ENCODE data around the gene ADAMTS18.

The ADAMTS18 gene

GRCh38 chr16:77435272-77435820 is 512 bp upstream of the ADAMTS18 start:
- no peak for DNase-seq

- DNase-seq: no peak
These were observed 758 bp downstream of the ADAMTS18 start for GRCh38 chr16:77434022-77434529.

GRCh38 chr16:77433146-77433545 is 1.7 kb downstream of the ADAMTS18 start:
- no peak for DNase-seq

GRCh38 chr16:77432264-77432663 is 2.6 kb downstream of the ADAMTS18 start:
- DNase-seq: no peak

GRCh38 chr16:77430787-77431585 is 3.8 kb downstream of the ADAMTS18 start:
- no peak for DNase-seq

- DNase-seq: no peak
These were observed 4.5 kb downstream of the ADAMTS18 start for GRCh38 chr16:77430360-77430759.

GRCh38 chr16:77424871-77425604 is 9.8 kb downstream of the ADAMTS18 start:
- DNase-seq: no peak

GRCh38 chr16:77422196-77422784 is 12.5 kb downstream of the ADAMTS18 start:
- no peak for DNase-seq

- no peak for DNase-seq
These were observed 17.8 kb downstream of the ADAMTS18 start for GRCh38 chr16:77416939-77417480.

- no peak for DNase-seq
These were observed 20.0 kb downstream of the ADAMTS18 start for GRCh38 chr16:77414752-77415231.

- DNase-seq: no peak
These were observed 24.4 kb downstream of the ADAMTS18 start for GRCh38 chr16:77410449-77410848.

GRCh38 chr16:77409311-77409710 is 25.5 kb downstream of the ADAMTS18 start:
- DNase-seq: no peak

- peak in 1 of 5 donors; percentile 7 for DNase-seq
These were observed 26.2 kb downstream of the ADAMTS18 start for GRCh38 chr16:77408607-77409006.

GRCh38 chr16:77406680-77407079 is 28.2 kb downstream of the ADAMTS18 start:
- DNase-seq: no peak

- DNase-seq: no peak
These were observed 30.1 kb downstream of the ADAMTS18 start for GRCh38 chr16:77404775-77405174.

- DNase-seq: no peak
These were observed 31.1 kb downstream of the ADAMTS18 start for GRCh38 chr16:77403732-77404131.

- DNase-seq: no peak
These were observed 32.2 kb downstream of the ADAMTS18 start for GRCh38 chr16:77402672-77403071.

- no peak for DNase-seq
These were observed 32.7 kb downstream of the ADAMTS18 start for GRCh38 chr16:77402118-77402517.

GRCh38 chr16:77399546-77399945 is 35.3 kb downstream of the ADAMTS18 start:
- DNase-seq: no peak

- DNase-seq: no peak
These were observed 35.8 kb downstream of the ADAMTS18 start for GRCh38 chr16:77399066-77399465.

GRCh38 chr16:77398495-77398894 is 36.3 kb downstream of the ADAMTS18 start:
- no peak for DNase-seq

GRCh38 chr16:77396461-77396860 is 38.4 kb downstream of the ADAMTS18 start:
- no peak for DNase-seq

GRCh38 chr16:77394699-77395098 is 40.1 kb downstream of the ADAMTS18 start:
- no peak for DNase-seq

All from T-helper 1 cell (primary cell).